ENCODE results near the gene EFEMP1. TPM values are rescaled to one million over a fixed set of nuclear protein-coding genes. Genes with fewer than 3 reads are reported as not detected.

Gene EFEMP1, protein sequence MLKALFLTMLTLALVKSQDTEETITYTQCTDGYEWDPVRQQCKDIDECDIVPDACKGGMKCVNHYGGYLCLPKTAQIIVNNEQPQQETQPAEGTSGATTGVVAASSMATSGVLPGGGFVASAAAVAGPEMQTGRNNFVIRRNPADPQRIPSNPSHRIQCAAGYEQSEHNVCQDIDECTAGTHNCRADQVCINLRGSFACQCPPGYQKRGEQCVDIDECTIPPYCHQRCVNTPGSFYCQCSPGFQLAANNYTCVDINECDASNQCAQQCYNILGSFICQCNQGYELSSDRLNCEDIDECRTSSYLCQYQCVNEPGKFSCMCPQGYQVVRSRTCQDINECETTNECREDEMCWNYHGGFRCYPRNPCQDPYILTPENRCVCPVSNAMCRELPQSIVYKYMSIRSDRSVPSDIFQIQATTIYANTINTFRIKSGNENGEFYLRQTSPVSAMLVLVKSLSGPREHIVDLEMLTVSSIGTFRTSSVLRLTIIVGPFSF
- total RNA-seq (2022; extraction: Qiagen RNA extraction) = 27.8 to 54.7 TPM (median 39.6 TPM) in 5 replicates

DNA sequence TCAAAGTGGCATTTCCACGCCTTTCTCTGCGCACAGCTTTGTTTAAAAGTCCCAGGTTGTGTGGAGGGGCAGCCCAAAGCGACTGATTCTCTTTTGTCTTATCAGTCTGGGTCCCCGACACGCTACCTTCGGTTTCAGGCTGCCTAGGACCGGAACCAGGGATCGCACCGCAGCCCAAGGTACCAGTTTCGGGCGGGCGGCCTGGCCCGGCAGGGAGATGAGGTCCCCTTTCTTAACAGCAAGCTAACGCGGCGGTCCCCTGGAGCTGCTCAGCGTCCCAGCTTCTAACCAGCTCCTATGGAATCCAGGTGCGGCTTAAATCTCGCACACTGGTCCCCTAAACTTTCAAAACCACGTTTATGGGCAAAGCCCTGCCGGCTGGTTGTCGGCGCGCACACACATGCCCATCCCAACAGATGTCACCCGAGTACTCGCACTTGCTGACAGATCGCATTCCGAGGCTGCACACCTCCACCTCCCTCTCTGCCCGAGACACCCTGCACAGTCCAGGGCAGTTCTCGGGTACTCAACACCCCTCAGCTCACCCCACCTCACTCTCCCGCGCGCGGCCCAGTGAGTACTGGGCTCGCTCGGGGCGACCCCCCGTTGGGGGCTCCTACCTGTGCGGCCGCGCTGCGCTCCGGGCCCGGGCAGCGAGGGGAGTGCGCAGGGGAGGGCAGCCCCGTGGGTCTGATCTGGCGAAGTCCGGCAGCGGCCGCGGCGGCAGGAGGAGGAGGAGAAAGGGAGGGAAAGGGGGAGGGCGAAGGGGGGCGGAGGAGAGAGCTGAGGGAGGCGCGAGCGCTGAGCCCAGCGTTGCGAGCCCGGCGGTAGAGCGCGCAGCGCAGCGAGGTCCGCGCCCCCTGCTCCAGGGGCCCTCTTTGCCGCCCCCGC lies at the start of gene EFEMP1:
Gene EFEMP1, minus strand, starts transcription at position 692 of the 891 bp plus-strand sequence. CDS start 1,342 bp downstream, outside the sequence.

Other genes starting within 250 kb of the EFEMP1 start
- gene PNPT1, start 229.9 kb downstream of the EFEMP1 start, total RNA-seq (2022; extraction: Qiagen RNA extraction) = 25.5 to 61.6 TPM (median 27.8 TPM) in 5 replicates

Data from A549 treated with AZD2906 at 1 μM for 4 hours (cell line).